Measurements from ENCODE around the gene GAS2L1.

The GAS2L1 gene

GRCh38 chr22:29270475-29271271 lies 35.8 kb upstream of the GAS2L1 start:
- DNase-seq: peak in 1 of 2 donors; percentile 39
- Histone ChIP-seq H3K27ac (peak overlapping the region; percentile 98 to 99), H3K27me3 (no peaks in the 10 kb centered on the region), H3K4me1 (peaks cover 0 to 74% (median 42%) of the 10 kb centered on the region in 4 donors), H3K9me3 (no peaks in the 10 kb centered on the region), H3K36me3 (peaks cover 26 to 37% (median 35%) of the 10 kb centered on the region in 3 donors), H3K4me3 (peak overlapping the region; percentile 90 to 95)
- intact Hi-C loops (cut with DNase I; ENCODE audit: low total_unique reads): no loop called here
- no peak for TF ChIP-seq CTCF (IDR thresholded peaks at IDR 0.05)

- intact Hi-C loops (cut with DNase I; ENCODE audit: low total_unique reads): no loop called here
- no peak for TF ChIP-seq CTCF (IDR thresholded peaks at IDR 0.05)
- no peak overlapping the region for H3K4me3 ChIP-seq
- H3K27me3 ChIP-seq: no peaks in the 10 kb centered on the region
- no peak for DNase-seq
- H3K9me3 ChIP-seq: no peaks in the 10 kb centered on the region
- peaks cover 0 to 78% (median 28%) of the 10 kb centered on the region in 4 donors for H3K4me1 ChIP-seq
- H3K36me3 ChIP-seq: peaks cover 43 to 55% (median 51%) of the 10 kb centered on the region in 3 donors
- H3K27ac ChIP-seq: no peak overlapping the region
Measured at GRCh38 chr22:29272624-29273023, 33.8 kb upstream of the GAS2L1 start.

- H3K36me3 ChIP-seq: peaks cover 68 to 80% (median 72%) of the 10 kb centered on the region in 3 donors
- intact Hi-C loops (cut with DNase I; ENCODE audit: low total_unique reads): no loop called here
- no peak for TF ChIP-seq CTCF (IDR thresholded peaks at IDR 0.05)
Measured at GRCh38 chr22:29275167-29275566, 31.3 kb upstream of the GAS2L1 start.

GRCh38 chr22:29275819-29276565 lies 30.5 kb upstream of the GAS2L1 start:
- Histone ChIP-seq H3K4me1 (peaks cover 0 to 59% (median 27%) of the 10 kb centered on the region in 4 donors), H3K27ac (no peak overlapping the region), H3K36me3 (peaks cover 77 to 84% (median 77%) of the 10 kb centered on the region in 3 donors), H3K4me3 (no peak overlapping the region), H3K27me3 (no peaks in the 10 kb centered on the region), H3K9me3 (no peaks in the 10 kb centered on the region)
- no peak for TF ChIP-seq CTCF (IDR thresholded peaks at IDR 0.05)
- DNase-seq: no peak
- intact Hi-C loops (cut with DNase I; ENCODE audit: low total_unique reads): no loop called here

More at GRCh38 chr22:29275167-29275566, 31.3 kb upstream of the GAS2L1 start:
- no peak overlapping the region for H3K4me3 ChIP-seq
- DNase-seq: no peak
- H3K27me3 ChIP-seq: no peaks in the 10 kb centered on the region
- H3K9me3 ChIP-seq: no peaks in the 10 kb centered on the region
- H3K27ac ChIP-seq: no peak overlapping the region
- peaks cover 0 to 68% (median 28%) of the 10 kb centered on the region in 4 donors for H3K4me1 ChIP-seq

- Histone ChIP-seq H3K36me3 (peaks cover 87 to 96% (median 94%) of the 10 kb centered on the region in 3 donors), H3K4me3 (no peak overlapping the region), H3K9me3 (no peaks in the 10 kb centered on the region), H3K27me3 (no peaks in the 10 kb centered on the region), H3K4me1 (peaks cover 0 to 40% (median 13%) of the 10 kb centered on the region in 4 donors), H3K27ac (no peak overlapping the region)
- no peak for DNase-seq
- intact Hi-C loops (cut with DNase I; ENCODE audit: low total_unique reads): no loop called here
- no peak for TF ChIP-seq CTCF (IDR thresholded peaks at IDR 0.05)
Measured at GRCh38 chr22:29277927-29278326, 28.5 kb upstream of the GAS2L1 start.

Data from tibial artery (tissue), 4 donors.